Ascending aorta (tissue), 2 donors: ENCODE data around the gene TEX2. TPM values are rescaled to one million over a fixed set of nuclear protein-coding genes. Genes with fewer than 3 reads are reported as not detected.
A peak's percentile ranks its signal among the peaks of the same experiment; 100 is the strongest.

Source experiments
- DNase-seq, 2 donors: peaks; one replicate each; pipeline ENCODE4 v3.0.0-alpha.2; 2019; ENCODE audit warnings: low spot score in 2 of 2
- H3K27ac ChIP-seq, 2 donors: fragments of 200-600 bp; sonication (generic); one replicate each; pipeline ENCODE4 v1.5.1; 2016 to 2017; ENCODE audit warnings: mild to moderate bottlenecking in 1 of 2
- H3K27me3 ChIP-seq: fragments of 200-600 bp; sonication (generic); one replicate; pipeline ENCODE4 v1.5.1; 2017
- H3K36me3 ChIP-seq, 2 donors: fragments of 200-600 bp; sonication (generic); one replicate each; pipeline ENCODE4 v1.5.1; 2016
- H3K4me1 ChIP-seq, 2 donors: fragments of 200-600 bp; sonication (generic); one replicate each; pipeline ENCODE4 v1.5.1; 2016 to 2017; ENCODE audit warnings: mild to moderate bottlenecking in 1 of 2
- H3K4me3 ChIP-seq, 2 donors: fragments of 200-600 bp; sonication (generic); one replicate each; pipeline ENCODE4 v1.5.1; 2016 to 2017; ENCODE audit warnings: mild to moderate bottlenecking in 1 of 2
- H3K9me3 ChIP-seq, 2 donors: fragments of 200-600 bp; sonication (generic); one replicate each; pipeline ENCODE4 v1.5.1; 2016
- intact Hi-C: fragments of 100-400 bp; cut with DNase I; formaldehyde crosslinking; loops from one replicate; pipeline ENCODE4 v1.15.1; 2023
- total RNA-seq: library from RNA; depleted of rRNA; stranded (reverse); fragments of >200 nt; gene quantifications from one replicate; pipeline ENCODE4 v1.1.0, GENCODE V29; 2016
- TF ChIP-seq, protein P1 (sequence below), 3 experiments: fragments of 200-600 bp in 2 of 3; fragments of 450-650 bp in 1 of 3; sonication (generic) in 2 of 3; IDR thresholded peaks; one replicate each; pipeline ENCODE4 v1.5.1; 2016 to 2019; ENCODE audit warnings: antibody characterized with exemption in 3 of 3, mild to moderate bottlenecking in 1 of 3, moderate library complexity in 1 of 3

TEX2 gene
- total RNA-seq, 1 donor from 2014 or later = 94.6 TPM

DNA sequence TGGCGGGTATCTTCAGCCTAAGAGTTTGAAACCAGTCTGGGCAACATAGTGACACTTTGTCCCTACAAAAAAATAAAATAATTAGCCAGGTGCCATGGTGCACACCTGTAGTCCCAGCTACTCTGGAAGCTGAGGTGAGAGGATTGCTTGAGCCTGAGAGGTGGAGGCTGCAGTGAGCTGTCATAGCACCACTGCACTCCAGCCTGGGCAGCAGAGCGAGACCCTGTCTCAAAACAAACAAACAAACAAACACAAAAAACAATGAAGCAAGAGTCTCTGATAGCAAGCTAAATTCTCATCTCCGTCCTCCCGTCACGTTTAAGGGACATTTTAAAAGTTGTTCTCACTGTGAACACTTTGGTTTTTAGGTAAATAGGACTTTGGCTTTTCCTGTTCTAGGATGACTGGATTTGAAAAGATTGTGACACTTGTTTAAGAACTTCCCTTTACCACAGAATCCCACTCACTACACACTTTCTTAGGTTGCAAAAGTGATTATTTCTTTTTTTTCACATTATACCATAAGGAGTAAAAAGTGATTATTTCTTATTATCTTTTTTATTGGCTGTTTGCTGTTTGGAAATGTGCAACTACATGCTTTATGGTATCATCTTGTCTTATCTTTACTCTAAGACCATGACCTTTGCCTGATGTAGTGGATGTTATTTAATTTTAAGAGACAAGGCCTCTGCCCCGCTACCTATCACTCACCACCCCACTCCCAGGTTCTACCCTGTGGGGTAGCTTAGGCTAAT lies 128.7 kb downstream of the TEX2 start:
- TF ChIP-seq, protein P1, sequence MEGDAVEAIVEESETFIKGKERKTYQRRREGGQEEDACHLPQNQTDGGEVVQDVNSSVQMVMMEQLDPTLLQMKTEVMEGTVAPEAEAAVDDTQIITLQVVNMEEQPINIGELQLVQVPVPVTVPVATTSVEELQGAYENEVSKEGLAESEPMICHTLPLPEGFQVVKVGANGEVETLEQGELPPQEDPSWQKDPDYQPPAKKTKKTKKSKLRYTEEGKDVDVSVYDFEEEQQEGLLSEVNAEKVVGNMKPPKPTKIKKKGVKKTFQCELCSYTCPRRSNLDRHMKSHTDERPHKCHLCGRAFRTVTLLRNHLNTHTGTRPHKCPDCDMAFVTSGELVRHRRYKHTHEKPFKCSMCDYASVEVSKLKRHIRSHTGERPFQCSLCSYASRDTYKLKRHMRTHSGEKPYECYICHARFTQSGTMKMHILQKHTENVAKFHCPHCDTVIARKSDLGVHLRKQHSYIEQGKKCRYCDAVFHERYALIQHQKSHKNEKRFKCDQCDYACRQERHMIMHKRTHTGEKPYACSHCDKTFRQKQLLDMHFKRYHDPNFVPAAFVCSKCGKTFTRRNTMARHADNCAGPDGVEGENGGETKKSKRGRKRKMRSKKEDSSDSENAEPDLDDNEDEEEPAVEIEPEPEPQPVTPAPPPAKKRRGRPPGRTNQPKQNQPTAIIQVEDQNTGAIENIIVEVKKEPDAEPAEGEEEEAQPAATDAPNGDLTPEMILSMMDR (IDR thresholded peaks at IDR 0.05) = no peak
- H3K4me1 ChIP-seq = peaks cover 0 to 7% of the 10 kb centered on the region in 2 donors
- no peaks in the 10 kb centered on the region for H3K9me3 ChIP-seq
- H3K4me3 ChIP-seq = no peak overlapping the region
- H3K27ac ChIP-seq = no peak overlapping the region
- intact Hi-C loops = loop anchor here (5.0 kb wide), 1 partner anchor 128 kb away; the partner anchor contains the start of gene TEX2
- no peaks in the 10 kb centered on the region for H3K36me3 ChIP-seq
- no peaks in the 10 kb centered on the region for H3K27me3 ChIP-seq
- no peak for DNase-seq

DNA sequence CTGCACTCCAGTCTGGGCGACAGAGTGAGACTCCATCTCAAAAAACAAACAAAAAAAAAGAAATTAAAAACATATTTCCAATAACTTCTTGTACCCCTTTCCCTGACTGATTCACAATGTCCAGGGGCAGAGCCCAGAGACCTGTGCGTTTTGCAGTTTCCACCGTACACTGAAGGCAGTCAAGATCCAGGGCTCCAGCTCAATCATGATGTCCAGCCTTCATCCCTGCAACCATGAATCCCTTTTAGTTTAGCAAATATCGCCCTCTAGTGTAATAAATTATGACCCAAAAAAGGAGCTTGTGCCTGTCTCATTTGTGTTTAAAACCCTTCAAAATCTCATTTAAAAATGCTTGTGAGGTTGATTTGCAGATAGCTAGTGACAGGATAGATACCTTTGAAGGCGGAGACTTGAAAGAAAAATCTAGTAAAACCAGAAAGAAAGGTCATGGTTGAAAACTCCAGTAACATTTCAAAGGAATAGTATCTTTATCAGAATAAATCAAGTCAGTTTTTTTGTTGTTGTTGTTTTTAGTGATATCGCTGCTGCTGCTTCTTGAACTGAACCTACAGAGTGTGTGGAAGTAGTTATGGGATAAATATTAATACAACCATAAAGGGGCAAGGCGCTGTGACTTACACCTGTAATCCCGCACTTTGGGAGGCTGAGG lies 129.4 kb downstream of the TEX2 start:
- H3K9me3 ChIP-seq = no peaks in the 10 kb centered on the region
- TF ChIP-seq, protein P1 (IDR thresholded peaks at IDR 0.05) = peak; percentile 58 to 74 (median 62)
- no peak for DNase-seq
- no peak overlapping the region for H3K4me3 ChIP-seq
- intact Hi-C loops = loop anchor here (1.0 to 5.0 kb wide), 4 partner anchors 70 to 215 kb away; partner anchors contain the start of genes GH1 and TEX2
- H3K4me1 ChIP-seq = peaks cover 0 to 10% of the 10 kb centered on the region in 2 donors
- no peaks in the 10 kb centered on the region for H3K36me3 ChIP-seq
- H3K27ac ChIP-seq = no peak overlapping the region
- no peaks in the 10 kb centered on the region for H3K27me3 ChIP-seq

DNA sequence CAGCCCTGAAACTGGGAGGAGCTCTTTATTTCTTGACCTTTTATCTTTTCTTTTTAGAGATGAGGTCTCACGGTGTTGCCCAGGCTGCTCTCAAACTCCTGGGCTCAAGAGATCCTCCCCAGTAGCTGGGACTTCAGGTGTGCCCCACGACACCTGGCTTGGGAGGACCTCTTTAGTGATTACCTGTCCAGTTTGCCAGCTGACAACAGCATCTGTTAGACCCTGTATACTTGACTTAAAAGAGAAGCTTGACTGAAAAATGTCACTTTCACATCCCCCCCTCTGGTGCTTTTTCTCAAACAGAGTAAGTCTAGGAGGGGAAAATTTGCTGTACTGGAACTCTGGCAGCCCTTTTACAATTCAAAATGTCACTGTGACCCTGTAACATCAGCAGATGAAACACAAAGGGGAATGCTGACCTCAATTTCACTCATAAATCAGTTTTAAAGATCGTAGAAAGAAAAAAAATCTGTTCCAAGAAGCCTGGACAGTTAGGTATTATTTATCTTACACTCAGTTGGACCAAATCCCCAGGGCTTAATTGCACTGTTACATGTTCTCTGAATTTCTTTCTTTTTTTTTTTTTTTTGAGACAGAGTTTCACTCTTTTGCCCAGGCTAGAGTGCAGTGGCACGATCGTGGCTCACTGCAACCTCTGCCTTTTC lies 131.3 kb downstream of the TEX2 start:
- no peaks in the 10 kb centered on the region for H3K9me3 ChIP-seq
- H3K4me3 ChIP-seq = no peak overlapping the region
- DNase-seq = no peak
- intact Hi-C loops = loop anchor here (2.0 to 5.0 kb wide), 2 partner anchors 131 to 213 kb away; partner anchors contain the start of genes GH1 and TEX2
- peaks cover 3 to 16% of the 10 kb centered on the region in 2 donors for H3K4me1 ChIP-seq
- H3K27me3 ChIP-seq = no peaks in the 10 kb centered on the region
- no peaks in the 10 kb centered on the region for H3K36me3 ChIP-seq
- TF ChIP-seq, protein P1 (IDR thresholded peaks at IDR 0.05) = no peak
- peak overlapping the region; percentile 33 to 98 for H3K27ac ChIP-seq

DNA sequence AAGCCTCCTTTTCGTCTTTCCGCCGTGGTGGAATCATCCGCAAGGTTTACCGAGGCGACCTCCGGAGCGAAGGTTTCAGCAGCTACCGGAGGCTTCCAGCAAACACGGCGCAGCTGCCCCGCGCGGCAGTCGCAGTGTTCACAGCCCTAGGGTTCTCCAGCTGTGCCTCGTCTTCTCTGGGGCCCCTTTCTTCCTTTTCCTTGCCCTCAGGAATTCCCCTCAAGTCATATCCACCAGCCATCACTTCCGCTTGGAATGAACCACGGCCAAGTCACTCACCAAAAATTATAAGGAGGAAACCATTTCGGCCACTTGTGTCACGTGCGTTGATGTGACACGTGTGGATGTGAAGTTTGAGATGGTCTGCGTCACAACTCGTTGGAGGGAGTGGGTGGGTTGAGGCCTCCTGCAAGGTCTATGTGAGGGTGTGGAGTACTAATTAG lies 132.5 kb downstream of the TEX2 start:
- peak overlapping the region; percentile 44 to 96 for H3K4me3 ChIP-seq
- H3K4me1 ChIP-seq = peaks cover 3 to 16% of the 10 kb centered on the region in 2 donors
- TF ChIP-seq, protein P1 (IDR thresholded peaks at IDR 0.05) = no peak
- peak; percentile 43 to 79 for DNase-seq
- H3K27me3 ChIP-seq = no peaks in the 10 kb centered on the region
- no peaks in the 10 kb centered on the region for H3K36me3 ChIP-seq
- intact Hi-C loops = loop anchor here (1.0 to 5.0 kb wide), 2 partner anchors 15 to 132 kb away; partner anchors contain the start of gene TEX2
- no peaks in the 10 kb centered on the region for H3K9me3 ChIP-seq
- peak overlapping the region; percentile 98 to 100 for H3K27ac ChIP-seq

DNA sequence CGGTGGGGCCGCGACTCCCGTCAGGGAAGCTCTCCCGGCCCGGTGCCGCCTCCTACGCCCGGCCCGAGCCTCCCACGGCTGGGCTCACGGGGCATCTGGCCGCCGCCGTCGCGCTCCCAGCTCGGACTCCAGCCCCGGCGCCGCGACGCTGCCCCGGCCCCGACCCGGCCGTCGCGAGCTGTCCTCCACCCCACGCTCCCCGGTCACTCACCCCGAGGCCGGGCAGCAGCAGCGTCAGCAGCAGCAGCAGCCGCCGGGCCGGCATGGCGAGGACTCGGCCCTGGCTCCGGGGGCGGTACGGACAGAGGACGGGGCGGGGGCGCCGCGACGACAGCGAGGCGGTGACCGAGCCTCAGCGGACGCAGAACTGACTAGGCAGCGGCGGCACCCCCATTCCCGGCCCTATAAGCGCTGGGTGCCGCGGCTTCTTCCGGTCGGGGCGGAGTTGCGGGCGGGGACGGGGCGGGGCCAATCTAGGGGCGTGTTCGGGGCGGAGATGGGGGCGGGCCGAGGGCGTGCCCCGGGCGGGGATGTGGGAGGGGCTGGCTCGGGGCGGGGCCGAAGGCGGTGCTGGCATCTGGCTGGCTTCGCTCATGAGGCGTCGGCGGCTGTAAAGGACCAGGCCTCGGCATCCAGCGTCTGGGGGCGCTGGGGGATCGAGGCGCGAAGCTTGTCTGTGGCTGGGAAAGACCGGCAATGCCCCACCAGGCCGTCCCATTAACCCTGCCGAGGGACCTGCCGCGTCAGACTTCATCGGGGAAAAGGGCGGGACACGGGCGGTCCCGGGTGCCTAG lies 133.1 kb downstream of the TEX2 start, which contains the start of gene ERN1:
Gene ERN1, minus strand, starts transcription at position 380 of the 794 bp plus-strand sequence. Its CDS starts 115 bp downstream, at position 265.
- peak within 1 kb of the TSS; percentile 94 to 96 for H3K4me3 ChIP-seq
- no peaks in the 10 kb centered on the region for H3K9me3 ChIP-seq
- no peaks in the 10 kb centered on the region for H3K27me3 ChIP-seq
- peak; percentile 73 to 97 for DNase-seq
- H3K36me3 ChIP-seq = no peaks in the 10 kb centered on the region
- H3K27ac ChIP-seq = peak within 1 kb of the TSS; percentile 98 to 100
- TF ChIP-seq, protein P1 (IDR thresholded peaks at IDR 0.05) = peak in 2 of 3 experiments; percentile 10 to 13
- peaks cover 3 to 16% of the 10 kb centered on the region in 2 donors for H3K4me1 ChIP-seq
- intact Hi-C loops = loop anchor here (1.0 to 5.0 kb wide), 3 partner anchors 15 to 132 kb away; partner anchors contain the start of gene TEX2
